ENCODE measurements around the gene ICAM3. TPM values are rescaled to one million over a fixed set of nuclear protein-coding genes. Genes with fewer than 3 reads are reported as not detected.

The ICAM3 gene
- total RNA-seq, 1 experiment from 2014 or later, result 10.5 TPM

DNA sequence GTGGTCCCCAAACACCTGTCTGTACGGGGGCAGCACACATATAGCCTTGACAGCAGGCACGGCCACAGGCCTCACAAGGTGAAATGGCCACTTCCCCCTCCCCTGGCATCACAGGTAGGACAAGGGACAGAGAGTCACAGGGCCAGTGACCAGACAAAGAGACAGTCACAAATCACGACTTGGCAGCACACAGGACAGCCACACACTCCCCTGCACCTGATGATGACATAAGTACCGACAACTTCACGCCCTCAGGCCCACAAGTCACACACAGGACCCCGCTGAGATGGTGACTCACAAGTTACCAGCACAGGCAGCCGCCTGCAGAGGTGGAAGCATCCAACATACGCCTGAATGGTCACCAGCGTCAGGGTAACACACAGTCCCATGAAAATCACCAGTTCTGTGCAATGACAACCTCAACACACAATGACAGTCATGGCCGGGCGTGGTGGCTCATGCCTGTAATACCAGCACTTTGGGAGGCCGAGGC is 24.4 kb upstream of the ICAM3 start:
- POLR2A ChIA-PET, result no interaction called here
- intact Hi-C loops (cut with micrococcal nuclease; ENCODE audit: unreplicated experiment) (no loop called here), in situ Hi-C loops (cut with HindIII; ENCODE audit: low pct_unique_long_range_greater_than_20kb, low sequenced_read_pairs) (no loop called here)
- Histone ChIP-seq H3K27ac (ENCODE audit: low read length) (no peak overlapping the region), H3K36me3 (ENCODE audit: control insufficient read depth, insufficient read depth, low read length) (no peaks in the 10 kb centered on the region), H3K4me3 (ENCODE audit: low read depth in 2 of 2, low read length in 2 of 2) (no peak overlapping the region), H3K9me3 (ENCODE audit: control insufficient read depth, insufficient read depth, low read depth, low read length) (no peaks in the 10 kb centered on the region), H3K4me1 (ENCODE audit: control insufficient read depth, insufficient read depth, low read length) (no peaks in the 10 kb centered on the region), H3K27me3 (ENCODE audit: control insufficient read depth, insufficient read depth, low read length) (no peaks in the 10 kb centered on the region)
- no TSS peak for BruUV-seq (replicated peaks)
- DNase-seq (ENCODE audit: low read depth, low spot score) (no peak), ATAC-seq (no peak)
- CTCF ChIA-PET, result no interaction called here
- TF ChIP-seq SIN3A (IDR thresholded peaks at IDR 0.05; ENCODE audit: borderline replicate concordance, insufficient read depth, low read depth, low read length) (no peak), TCF7L2 (IDR thresholded peaks at IDR 0.05; ENCODE audit: low read depth, low read length) (no peak), POLR2AphosphoS5 (IDR thresholded peaks at IDR 0.05; ENCODE audit: low read depth, low read length) (no peak)
- TF ChIP-seq, protein P1, sequence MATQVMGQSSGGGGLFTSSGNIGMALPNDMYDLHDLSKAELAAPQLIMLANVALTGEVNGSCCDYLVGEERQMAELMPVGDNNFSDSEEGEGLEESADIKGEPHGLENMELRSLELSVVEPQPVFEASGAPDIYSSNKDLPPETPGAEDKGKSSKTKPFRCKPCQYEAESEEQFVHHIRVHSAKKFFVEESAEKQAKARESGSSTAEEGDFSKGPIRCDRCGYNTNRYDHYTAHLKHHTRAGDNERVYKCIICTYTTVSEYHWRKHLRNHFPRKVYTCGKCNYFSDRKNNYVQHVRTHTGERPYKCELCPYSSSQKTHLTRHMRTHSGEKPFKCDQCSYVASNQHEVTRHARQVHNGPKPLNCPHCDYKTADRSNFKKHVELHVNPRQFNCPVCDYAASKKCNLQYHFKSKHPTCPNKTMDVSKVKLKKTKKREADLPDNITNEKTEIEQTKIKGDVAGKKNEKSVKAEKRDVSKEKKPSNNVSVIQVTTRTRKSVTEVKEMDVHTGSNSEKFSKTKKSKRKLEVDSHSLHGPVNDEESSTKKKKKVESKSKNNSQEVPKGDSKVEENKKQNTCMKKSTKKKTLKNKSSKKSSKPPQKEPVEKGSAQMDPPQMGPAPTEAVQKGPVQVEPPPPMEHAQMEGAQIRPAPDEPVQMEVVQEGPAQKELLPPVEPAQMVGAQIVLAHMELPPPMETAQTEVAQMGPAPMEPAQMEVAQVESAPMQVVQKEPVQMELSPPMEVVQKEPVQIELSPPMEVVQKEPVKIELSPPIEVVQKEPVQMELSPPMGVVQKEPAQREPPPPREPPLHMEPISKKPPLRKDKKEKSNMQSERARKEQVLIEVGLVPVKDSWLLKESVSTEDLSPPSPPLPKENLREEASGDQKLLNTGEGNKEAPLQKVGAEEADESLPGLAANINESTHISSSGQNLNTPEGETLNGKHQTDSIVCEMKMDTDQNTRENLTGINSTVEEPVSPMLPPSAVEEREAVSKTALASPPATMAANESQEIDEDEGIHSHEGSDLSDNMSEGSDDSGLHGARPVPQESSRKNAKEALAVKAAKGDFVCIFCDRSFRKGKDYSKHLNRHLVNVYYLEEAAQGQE (IDR thresholded peaks at IDR 0.05; ENCODE audit: insufficient read depth in 1 of 2, low read depth in 2 of 2, low read length in 1 of 2), result no peak
- TF ChIP-seq, protein P2, sequence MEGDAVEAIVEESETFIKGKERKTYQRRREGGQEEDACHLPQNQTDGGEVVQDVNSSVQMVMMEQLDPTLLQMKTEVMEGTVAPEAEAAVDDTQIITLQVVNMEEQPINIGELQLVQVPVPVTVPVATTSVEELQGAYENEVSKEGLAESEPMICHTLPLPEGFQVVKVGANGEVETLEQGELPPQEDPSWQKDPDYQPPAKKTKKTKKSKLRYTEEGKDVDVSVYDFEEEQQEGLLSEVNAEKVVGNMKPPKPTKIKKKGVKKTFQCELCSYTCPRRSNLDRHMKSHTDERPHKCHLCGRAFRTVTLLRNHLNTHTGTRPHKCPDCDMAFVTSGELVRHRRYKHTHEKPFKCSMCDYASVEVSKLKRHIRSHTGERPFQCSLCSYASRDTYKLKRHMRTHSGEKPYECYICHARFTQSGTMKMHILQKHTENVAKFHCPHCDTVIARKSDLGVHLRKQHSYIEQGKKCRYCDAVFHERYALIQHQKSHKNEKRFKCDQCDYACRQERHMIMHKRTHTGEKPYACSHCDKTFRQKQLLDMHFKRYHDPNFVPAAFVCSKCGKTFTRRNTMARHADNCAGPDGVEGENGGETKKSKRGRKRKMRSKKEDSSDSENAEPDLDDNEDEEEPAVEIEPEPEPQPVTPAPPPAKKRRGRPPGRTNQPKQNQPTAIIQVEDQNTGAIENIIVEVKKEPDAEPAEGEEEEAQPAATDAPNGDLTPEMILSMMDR (IDR thresholded peaks at IDR 0.05), result no peak

DNA sequence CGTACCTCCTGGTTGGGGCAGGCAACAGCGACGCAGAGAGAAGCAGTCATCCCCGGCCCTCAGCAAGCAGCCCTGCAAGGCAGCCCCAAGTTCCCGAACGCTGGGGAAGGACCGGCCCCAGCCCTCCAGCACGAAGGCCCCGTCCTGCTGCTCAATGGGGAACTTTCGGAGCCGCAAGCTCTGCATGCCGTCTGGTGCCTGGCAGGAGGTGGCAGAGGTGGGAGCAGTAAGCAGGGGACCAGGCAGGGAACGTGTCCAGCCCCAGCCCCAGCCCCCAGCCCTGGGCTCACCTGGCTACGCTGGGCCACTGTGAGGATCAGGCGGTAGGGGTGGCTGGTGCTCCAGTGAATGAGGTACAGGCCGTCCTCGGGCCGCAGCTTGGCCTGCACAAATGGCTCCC is 22.8 kb upstream of the ICAM3 start:
- Histone ChIP-seq H3K27ac (ENCODE audit: low read length) (no peak overlapping the region), H3K9me3 (ENCODE audit: control insufficient read depth, insufficient read depth, low read depth, low read length) (no peaks in the 10 kb centered on the region), H3K4me1 (ENCODE audit: control insufficient read depth, insufficient read depth, low read length) (no peaks in the 10 kb centered on the region), H3K4me3 (ENCODE audit: low read depth in 2 of 2, low read length in 2 of 2) (no peak overlapping the region), H3K36me3 (ENCODE audit: control insufficient read depth, insufficient read depth, low read length) (no peaks in the 10 kb centered on the region), H3K27me3 (ENCODE audit: control insufficient read depth, insufficient read depth, low read length) (no peaks in the 10 kb centered on the region)
- CTCF ChIA-PET, result no interaction called here
- TF ChIP-seq, protein P2 (IDR thresholded peaks at IDR 0.05), result no peak
- TF ChIP-seq, protein P1 (IDR thresholded peaks at IDR 0.05; ENCODE audit: insufficient read depth in 1 of 2, low read depth in 2 of 2, low read length in 1 of 2), result no peak
- TF ChIP-seq POLR2AphosphoS5 (IDR thresholded peaks at IDR 0.05; ENCODE audit: low read depth, low read length), result no peak
- no peak for DNase-seq (ENCODE audit: low read depth, low spot score)
- intact Hi-C loops (cut with micrococcal nuclease; ENCODE audit: unreplicated experiment) (no loop called here), in situ Hi-C loops (cut with HindIII; ENCODE audit: low pct_unique_long_range_greater_than_20kb, low sequenced_read_pairs) (no loop called here)
- ATAC-seq, result no peak
- POLR2A ChIA-PET, result no interaction called here
- BruUV-seq (replicated peaks), result no TSS peak
